ENCODE measurements around the gene ARAP2.

ARAP2 gene

GRCh38 chr4:36277533-36277932 is 33.2 kb upstream of the ARAP2 start:
- no peak overlapping the region for H3K9ac ChIP-seq (ENCODE audit: low read length)
- TF ChIP-seq CTCF (IDR thresholded peaks at IDR 0.05; ENCODE audit: low read length) (no peak), EZH2 (IDR thresholded peaks at IDR 0.05; ENCODE audit: borderline replicate concordance, low read length) (no peak)
- no peak overlapping the region for H2AFZ ChIP-seq (ENCODE audit: low read length)
- H3K27me3 ChIP-seq (ENCODE audit: insufficient read depth, low read length), result no peaks in the 10 kb centered on the region
- H3K4me3 ChIP-seq (ENCODE audit: low read depth, low read length, poor library complexity, severe bottlenecking), result no peak overlapping the region
- no peaks in the 10 kb centered on the region for H3K9me3 ChIP-seq (ENCODE audit: low read length)
- H3K27ac ChIP-seq (ENCODE audit: low read depth, low read length, poor library complexity, severe bottlenecking), result peak overlapping the region; percentile 9
- no peaks in the 10 kb centered on the region for H3K79me2 ChIP-seq (ENCODE audit: insufficient read depth, low read length)
- no peaks in the 10 kb centered on the region for H3K9me2 ChIP-seq (ENCODE audit: low read depth, low read length)
- peak overlapping the region; percentile 31; the same call in 1 of the 2 replicates for H3K4me2 ChIP-seq (ENCODE audit: low read length)
- H4K20me1 ChIP-seq (ENCODE audit: insufficient read depth, low read length), result no peaks in the 10 kb centered on the region
- no peaks in the 10 kb centered on the region for H3K36me3 ChIP-seq (ENCODE audit: insufficient read depth, low read length)
- no peaks in the 10 kb centered on the region for H3F3A ChIP-seq (ENCODE audit: insufficient read depth, low read length)
- H3K4me1 ChIP-seq (ENCODE audit: insufficient read depth, low read length, severe bottlenecking), result peaks cover 67% of the 10 kb centered on the region

- H3K9me2 ChIP-seq (ENCODE audit: low read depth, low read length), result no peaks in the 10 kb centered on the region
- H3K9ac ChIP-seq (ENCODE audit: low read length), result no peak overlapping the region
- H3K27ac ChIP-seq (ENCODE audit: low read depth, low read length, poor library complexity, severe bottlenecking), result no peak overlapping the region
- no peaks in the 10 kb centered on the region for H4K20me1 ChIP-seq (ENCODE audit: insufficient read depth, low read length)
- H3K9me3 ChIP-seq (ENCODE audit: low read length), result no peaks in the 10 kb centered on the region
- no peak overlapping the region for H3K4me2 ChIP-seq (ENCODE audit: low read length)
- H3K27me3 ChIP-seq (ENCODE audit: insufficient read depth, low read length), result no peaks in the 10 kb centered on the region
- H3K4me1 ChIP-seq (ENCODE audit: insufficient read depth, low read length, severe bottlenecking), result peaks cover 64% of the 10 kb centered on the region
- H3K4me3 ChIP-seq (ENCODE audit: low read depth, low read length, poor library complexity, severe bottlenecking), result no peak overlapping the region
- TF ChIP-seq EZH2 (IDR thresholded peaks at IDR 0.05; ENCODE audit: borderline replicate concordance, low read length), result no peak
- no peak for TF ChIP-seq CTCF (IDR thresholded peaks at IDR 0.05; ENCODE audit: low read length)
- no peaks in the 10 kb centered on the region for H3F3A ChIP-seq (ENCODE audit: insufficient read depth, low read length)
- no peaks in the 10 kb centered on the region for H3K79me2 ChIP-seq (ENCODE audit: insufficient read depth, low read length)
- H3K36me3 ChIP-seq (ENCODE audit: insufficient read depth, low read length), result no peaks in the 10 kb centered on the region
- H2AFZ ChIP-seq (ENCODE audit: low read length), result no peak overlapping the region
These were observed 29.8 kb upstream of the ARAP2 start for GRCh38 chr4:36274158-36274557.

GRCh38 chr4:36273276-36273675 is 29.0 kb upstream of the ARAP2 start:
- Histone ChIP-seq H3K27ac (ENCODE audit: low read depth, low read length, poor library complexity, severe bottlenecking) (no peak overlapping the region), H3K4me1 (ENCODE audit: insufficient read depth, low read length, severe bottlenecking) (peaks cover 64% of the 10 kb centered on the region), H3K79me2 (ENCODE audit: insufficient read depth, low read length) (no peaks in the 10 kb centered on the region), H2AFZ (ENCODE audit: low read length) (no peak overlapping the region), H3K9ac (ENCODE audit: low read length) (no peak overlapping the region), H3K9me2 (ENCODE audit: low read depth, low read length) (no peaks in the 10 kb centered on the region), H3K27me3 (ENCODE audit: insufficient read depth, low read length) (no peaks in the 10 kb centered on the region), H3K36me3 (ENCODE audit: insufficient read depth, low read length) (no peaks in the 10 kb centered on the region), H3K4me2 (ENCODE audit: low read length) (no peak overlapping the region), H3F3A (ENCODE audit: insufficient read depth, low read length) (no peaks in the 10 kb centered on the region), H3K9me3 (ENCODE audit: low read length) (no peaks in the 10 kb centered on the region), H4K20me1 (ENCODE audit: insufficient read depth, low read length) (no peaks in the 10 kb centered on the region), H3K4me3 (ENCODE audit: low read depth, low read length, poor library complexity, severe bottlenecking) (no peak overlapping the region)
- TF ChIP-seq CTCF (IDR thresholded peaks at IDR 0.05; ENCODE audit: low read length), result no peak
- TF ChIP-seq EZH2 (IDR thresholded peaks at IDR 0.05; ENCODE audit: borderline replicate concordance, low read length), result no peak
